ENCODE data around the gene FYCO1.

The FYCO1 gene

GRCh38 chr3:45959201-45959600 is 36.4 kb downstream of the FYCO1 start:
- no peak for FAIRE-seq

GRCh38 chr3:45958321-45958791 is 37.3 kb downstream of the FYCO1 start:
- no peak for FAIRE-seq

- no peak for FAIRE-seq
Measured at GRCh38 chr3:45957586-45957985, 38.0 kb downstream of the FYCO1 start.

- no peak for FAIRE-seq
Measured at GRCh38 chr3:45955706-45956105, 39.9 kb downstream of the FYCO1 start.

- FAIRE-seq, result no peak
Measured at GRCh38 chr3:45955017-45955647, 40.5 kb downstream of the FYCO1 start.

- no peak for FAIRE-seq
Measured at GRCh38 chr3:45954306-45954705, 41.3 kb downstream of the FYCO1 start.

GRCh38 chr3:45953536-45953935 is 42.1 kb downstream of the FYCO1 start:
- no peak for FAIRE-seq

- FAIRE-seq, result no peak
Measured at GRCh38 chr3:45952456-45952855, 43.2 kb downstream of the FYCO1 start.

- FAIRE-seq, result no peak
Measured at GRCh38 chr3:45951946-45952345, 43.7 kb downstream of the FYCO1 start.

GRCh38 chr3:45950686-45951600 is 44.7 kb downstream of the FYCO1 start:
- FAIRE-seq, result no peak

- FAIRE-seq, result no peak
Measured at GRCh38 chr3:45950131-45950530, 45.5 kb downstream of the FYCO1 start.

- FAIRE-seq, result no peak
Measured at GRCh38 chr3:45949432-45949831, 46.2 kb downstream of the FYCO1 start.

- no peak for FAIRE-seq
Measured at GRCh38 chr3:45948881-45949280, 46.7 kb downstream of the FYCO1 start.

GRCh38 chr3:45948311-45948781 is 47.3 kb downstream of the FYCO1 start:
- FAIRE-seq, result no peak

- no peak for FAIRE-seq
Measured at GRCh38 chr3:45947361-45947760, 48.3 kb downstream of the FYCO1 start.

GRCh38 chr3:45946875-45947274 is 48.7 kb downstream of the FYCO1 start:
- FAIRE-seq, result no peak

GRCh38 chr3:45946307-45946706 is 49.3 kb downstream of the FYCO1 start:
- no peak for FAIRE-seq

- FAIRE-seq, result no peak
Measured at GRCh38 chr3:45944830-45945620, 50.6 kb downstream of the FYCO1 start.

- no peak for FAIRE-seq
Measured at GRCh38 chr3:45943207-45943846, 52.3 kb downstream of the FYCO1 start, which contains the start of gene CXCR6. CXCR6 (plus strand) TSS chr3:45943464; CDS start chr3:45946482, 3,018 bp downstream.

- no peak for FAIRE-seq
Measured at GRCh38 chr3:45942051-45942825, 53.4 kb downstream of the FYCO1 start.

- FAIRE-seq, result no peak
Measured at GRCh38 chr3:45940781-45941365, 54.8 kb downstream of the FYCO1 start.
